KOPT-K1 (cell line): Measurements from ENCODE around the gene CLDND1.
"Not testable (repeated sequence)": the region's sequence is repeated elsewhere in the genome, so short reads cannot be mapped to it uniquely, and the experiment has no call there.

Experiments
- H3K27ac ChIP-seq: fragments of 200-600 bp; sonication (generic); 2 replicates; pipeline ENCODE4 v1.5.1; 2016; ENCODE audit warnings: antibody characterized with exemption, mild to moderate bottlenecking, low read depth, low read length; ENCODE audit not compliant: poor library complexity, severe bottlenecking
- H3K36me3 ChIP-seq: fragments of 200-600 bp; sonication (generic); 2 replicates; pipeline ENCODE4 v1.5.1; 2017; ENCODE audit warnings: antibody characterized with exemption, mild to moderate bottlenecking, low read length, moderate library complexity; ENCODE audit not compliant: insufficient read depth
- H3K9me3 ChIP-seq: fragments of 200-600 bp; sonication (generic); 2 replicates; pipeline ENCODE4 v1.5.1; 2017; ENCODE audit warnings: antibody characterized with exemption, low read length, mild to moderate bottlenecking; ENCODE audit not compliant: insufficient read depth, poor library complexity, severe bottlenecking

CLDND1 gene

GRCh38 chr3:98522544-98523281 lies at the start of gene CLDND1:
CLDND1 (minus strand) TSS chr3:98522902; CDS start chr3:98521424, 1,478 bp downstream.
- Histone ChIP-seq H3K9me3 (no peaks in the 10 kb centered on the region), H3K27ac (peak within 1 kb of the TSS; percentile 70), H3K36me3 (peaks cover 35% of the 10 kb centered on the region)

GRCh38 chr3:98568402-98568801 lies 45.7 kb upstream of the CLDND1 start:
- no peak overlapping the region for H3K27ac ChIP-seq
- no peaks in the 10 kb centered on the region for H3K36me3 ChIP-seq
- no peaks in the 10 kb centered on the region for H3K9me3 ChIP-seq

- Histone ChIP-seq H3K27ac (no peak overlapping the region), H3K36me3 (no peaks in the 10 kb centered on the region), H3K9me3 (no peaks in the 10 kb centered on the region)
These were observed 45.1 kb upstream of the CLDND1 start for GRCh38 chr3:98567666-98568270.

GRCh38 chr3:98565843-98566242 lies 43.1 kb upstream of the CLDND1 start:
- no peaks in the 10 kb centered on the region for H3K9me3 ChIP-seq
- H3K36me3 ChIP-seq: no peaks in the 10 kb centered on the region
- no peak overlapping the region for H3K27ac ChIP-seq

- H3K27ac ChIP-seq: no peak overlapping the region
These were observed 42.5 kb upstream of the CLDND1 start for GRCh38 chr3:98565237-98565643.

GRCh38 chr3:98564282-98565005 lies 41.7 kb upstream of the CLDND1 start:
- H3K27ac ChIP-seq: no peak overlapping the region
- no peaks in the 10 kb centered on the region for H3K36me3 ChIP-seq
- H3K9me3 ChIP-seq: no peaks in the 10 kb centered on the region

More at GRCh38 chr3:98565237-98565643, 42.5 kb upstream of the CLDND1 start:
- Histone ChIP-seq H3K36me3 (no peaks in the 10 kb centered on the region), H3K9me3 (no peaks in the 10 kb centered on the region)

- no peak overlapping the region for H3K27ac ChIP-seq
- H3K9me3 ChIP-seq: no peaks in the 10 kb centered on the region
- no peaks in the 10 kb centered on the region for H3K36me3 ChIP-seq
These were observed 41.1 kb upstream of the CLDND1 start for GRCh38 chr3:98563661-98564281.

- no peak overlapping the region for H3K27ac ChIP-seq
- no peaks in the 10 kb centered on the region for H3K36me3 ChIP-seq
These were observed 39.2 kb upstream of the CLDND1 start for GRCh38 chr3:98561727-98562521.

GRCh38 chr3:98560911-98561310 lies 38.2 kb upstream of the CLDND1 start:
- Histone ChIP-seq H3K9me3 (no peaks in the 10 kb centered on the region), H3K36me3 (no peaks in the 10 kb centered on the region), H3K27ac (no peak overlapping the region)

More at GRCh38 chr3:98561727-98562521, 39.2 kb upstream of the CLDND1 start:
- no peaks in the 10 kb centered on the region for H3K9me3 ChIP-seq

GRCh38 chr3:98559769-98560168 lies 37.1 kb upstream of the CLDND1 start:
- not testable (repeated sequence) for H3K9me3 ChIP-seq, H3K36me3 ChIP-seq, H3K27ac ChIP-seq

GRCh38 chr3:98558100-98558827 lies 35.6 kb upstream of the CLDND1 start:
- H3K9me3 ChIP-seq: no peaks in the 10 kb centered on the region
- no peak overlapping the region for H3K27ac ChIP-seq
- H3K36me3 ChIP-seq: no peaks in the 10 kb centered on the region

GRCh38 chr3:98557324-98558010 lies 34.8 kb upstream of the CLDND1 start:
- Histone ChIP-seq H3K27ac (no peak overlapping the region), H3K36me3 (no peaks in the 10 kb centered on the region), H3K9me3 (no peaks in the 10 kb centered on the region)

- Histone ChIP-seq H3K27ac (no peak overlapping the region), H3K36me3 (no peaks in the 10 kb centered on the region), H3K9me3 (no peaks in the 10 kb centered on the region)
These were observed 33.7 kb upstream of the CLDND1 start for GRCh38 chr3:98556164-98557130.
